HCT116 (cell line): ENCODE data around the gene DNAH10. TPM values are rescaled to one million over a fixed set of nuclear protein-coding genes. Genes with fewer than 3 reads are reported as not detected.

ENCODE experiments used
- ATAC-seq: fragments of 200-7000 bp; cut with Tn5 transposase; 2 replicates; pipeline ENCODE4 v1.9.1; 2020; ENCODE audit warnings: mild to moderate bottlenecking, moderate library complexity
- BruUV-seq: library from RNA; stranded (reverse); fragments of 400-500 nt; replicated peaks from 2 replicates; lab custom pipeline; 2021; lab: Mats Ljungman, UMichigan
- CTCF ChIA-PET: fragments of 300-600 bp; sonication (Branson Sonifier 250); formaldehyde crosslinking; loops from one replicate; lab custom pipeline; 2021; ENCODE audit warnings: antibody characterized with exemption; lab: Charles Lee
- POLR2A ChIA-PET: fragments of 300-600, 350-600 bp; sonication (Branson Sonifier 250); formaldehyde crosslinking; loops from one replicate; lab custom pipeline; 2021; ENCODE audit warnings: antibody characterized with exemption; lab: Charles Lee
- RAD21 ChIA-PET, 2 experiments: fragments of 300-600 bp; sonication (Branson Sonifier 250); formaldehyde crosslinking; loops; one replicate each; lab custom pipeline; 2023; ENCODE audit warnings: low total read pairs in 2 of 2; ENCODE audit not compliant: uncharacterized antibody in 2 of 2, unreplicated experiment in 2 of 2, low non-redundant PET in 1 of 2; lab: Charles Lee
- DNase-seq: peaks from one replicate; pipeline ENCODE4 v3.0.0-alpha.2; 2010; ENCODE audit warnings: low read depth, low spot score
- H2AFZ ChIP-seq: fragments of 200-600 bp; shearing (Covaris generic), sonication (generic); 2 replicates; pipeline ENCODE4 v1.6.1; 2017; ENCODE audit warnings: low read depth, mixed run types, mixed read lengths, antibody characterized with exemption, low read length; ENCODE audit not compliant: poor library complexity, severe bottlenecking
- H3K27ac ChIP-seq: 2 replicates; pipeline ENCODE4 v1.5.1; 2012; ENCODE audit warnings: low read depth, low read length
- H3K27me3 ChIP-seq: fragments of 200-600 bp; sonication (generic); 2 replicates; pipeline ENCODE4 v1.6.1; 2016; ENCODE audit warnings: mixed run types, low read length, mixed read lengths; ENCODE audit not compliant: insufficient read depth
- H3K36me3 ChIP-seq, 2 experiments: fragments of 200-500 bp in 1 of 2; fragments of 200-600 bp in 1 of 2; sonication (Bioruptor generic) in 1 of 2; sonication (generic) in 1 of 2; 2 replicates each; pipeline versions ENCODE4 v1.5.1 to v1.6.1; 2014 to 2016; ENCODE audit warnings: low read length in 2 of 2, inconsistent platforms in 1 of 2, mixed read lengths in 1 of 2, mixed run types in 1 of 2; ENCODE audit not compliant: insufficient read depth in 2 of 2, control insufficient read depth in 1 of 2
- H3K4me1 ChIP-seq, 2 experiments: fragments of 200-600 bp in 1 of 2; sonication (generic) in 1 of 2; 2 replicates each; pipeline versions ENCODE4 v1.5.1 to v1.6.1; 2012 to 2017; ENCODE audit warnings: low read length in 2 of 2, inconsistent platforms in 1 of 2, mild to moderate bottlenecking in 1 of 2, mixed read lengths in 1 of 2, mixed run types in 1 of 2, moderate library complexity in 1 of 2; ENCODE audit not compliant: insufficient read depth in 2 of 2, control insufficient read depth in 1 of 2
- H3K4me2 ChIP-seq: fragments of 200-600 bp; sonication (generic); 2 replicates; pipeline ENCODE4 v1.6.1; 2017; ENCODE audit warnings: mixed run types, low read length, mixed read lengths
- H3K4me3 ChIP-seq, 2 experiments: fragments of 200-600 bp in 1 of 2; sonication (generic) in 1 of 2; replicated peaks in 1 of 2; 2 replicates each; pipeline ENCODE4 v1.5.1; 2011 to 2016; ENCODE audit warnings: low read length in 2 of 2, control low read depth in 1 of 2, low read depth in 1 of 2, mild to moderate bottlenecking in 1 of 2, mixed read lengths in 1 of 2, mixed run types in 1 of 2
- H3K79me2 ChIP-seq: fragments of 200-600 bp; sonication (generic); 2 replicates; pipeline ENCODE4 v1.6.1; 2017; ENCODE audit warnings: mild to moderate bottlenecking, mixed run types, low read length, moderate library complexity, mixed read lengths; ENCODE audit not compliant: insufficient read depth
- H3K9ac ChIP-seq: fragments of 200-600 bp; sonication (generic); 2 replicates; pipeline ENCODE4 v1.6.1; 2016; ENCODE audit warnings: low read length, mixed read lengths
- H3K9me2 ChIP-seq: fragments of 200-600 bp; sonication (generic), shearing (Covaris generic); 2 replicates; pipeline ENCODE4 v1.6.1; 2017; ENCODE audit warnings: mixed run types, mild to moderate bottlenecking, moderate library complexity; ENCODE audit not compliant: insufficient read depth
- H3K9me3 ChIP-seq, 2 experiments: fragments of 200-500 bp in 1 of 2; fragments of 200-600 bp in 1 of 2; sonication (Bioruptor generic) in 1 of 2; sonication (generic) in 1 of 2; 2 replicates each; pipeline ENCODE4 v1.6.1; 2014 to 2017; ENCODE audit warnings: low read length in 2 of 2, mixed read lengths in 2 of 2, inconsistent platforms in 1 of 2, low read depth in 1 of 2, mild to moderate bottlenecking in 1 of 2, mixed run types in 1 of 2, moderate library complexity in 1 of 2; ENCODE audit not compliant: control insufficient read depth in 1 of 2, insufficient read depth in 1 of 2
- H4K20me1 ChIP-seq: fragments of 200-600 bp; sonication (generic), shearing (Covaris generic); 2 replicates; pipeline ENCODE4 v1.6.1; 2017; ENCODE audit warnings: mixed run types, mild to moderate bottlenecking, moderate library complexity; ENCODE audit not compliant: insufficient read depth
- CBX3 ChIP-seq: IDR thresholded peaks from 2 replicates; pipeline ENCODE4 v1.6.1; 2012; ENCODE audit warnings: low read depth
- CEBPB ChIP-seq: IDR thresholded peaks from 2 replicates; pipeline ENCODE4 v1.6.1; 2012; ENCODE audit warnings: low read depth
- EZH2phosphoT487 ChIP-seq: fragments of 200-600 bp; IDR thresholded peaks from 2 replicates; pipeline ENCODE4 v1.6.1; 2018; ENCODE audit warnings: antibody characterized with exemption, borderline replicate concordance
- JUND ChIP-seq: IDR thresholded peaks from 2 replicates; pipeline ENCODE4 v1.6.1; 2012
- REST ChIP-seq: IDR thresholded peaks from 2 replicates; pipeline ENCODE4 v1.6.1; 2012; ENCODE audit warnings: low read depth
- TCF7L2 ChIP-seq: IDR thresholded peaks from 2 replicates; pipeline ENCODE4 v1.7.0; 2011; ENCODE audit warnings: borderline replicate concordance, inconsistent platforms; ENCODE audit not compliant: insufficient read depth, insufficient read length; ENCODE audit errors: extremely low read depth
- YY1 ChIP-seq: IDR thresholded peaks from 2 replicates; pipeline ENCODE4 v1.6.1; 2011; ENCODE audit warnings: low read length, low read depth, moderate library complexity, mild to moderate bottlenecking; ENCODE audit not compliant: insufficient replicate concordance; ENCODE audit errors: extremely low read depth
- ZFX ChIP-seq: fragments of 450-650 bp; IDR thresholded peaks from 2 replicates; pipeline ENCODE4 v1.6.1; 2017
- intact Hi-C: fragments of 100-400 bp; cut with micrococcal nuclease; formaldehyde crosslinking; loops from 2 replicates; pipeline ENCODE4 v1.10.0; 2022
- total RNA-seq: library from RNA; stranded (reverse); gene quantifications from one replicate; pipeline ENCODE4 v1.2.1, GENCODE V29; 2021; ENCODE audit not compliant: unreplicated experiment
- TF ChIP-seq, protein P1 (sequence below), 3 experiments: fragments of 200-600 bp in 1 of 3; sonication (generic) in 1 of 3; IDR thresholded peaks in 2 of 3; conservative IDR thresholded peaks in 1 of 3; 2 replicates each; pipeline ENCODE4 v1.5.1; 2012 to 2017; ENCODE audit warnings: low read depth in 2 of 3, low read length in 2 of 3, antibody characterized with exemption in 1 of 3, borderline replicate concordance in 1 of 3, control low read depth in 1 of 3, mild to moderate bottlenecking in 1 of 3, mixed read lengths in 1 of 3, mixed run types in 1 of 3, moderate library complexity in 1 of 3; ENCODE audit not compliant: insufficient read depth in 1 of 3

Gene DNAH10
- total RNA-seq, 1 experiment from 2014 or later, result 1.3 TPM

- Histone ChIP-seq H3K4me3 (peak overlapping the region; percentile 65 to 68), H3K4me1 (peaks cover 10 to 15% of the 10 kb centered on the region in 2 experiments; a peak in 3 of 4 replicates)
- POLR2A ChIA-PET, result interaction anchor here (0.6 kb wide), 1 partner anchor 50 kb away, joined by 5 read pairs; no protein-coding TSS in a partner anchor
- TF ChIP-seq ZFX, result 0 out of 2 replicates have a peak, but pooled peaks have one; percentile 35
- no peak for TF ChIP-seq EZH2phosphoT487
- TF ChIP-seq, all 23 proteins: peak for 1
- Histone ChIP-seq H3K79me2 (peaks cover 29% of the 10 kb centered on the region), H2AFZ (no peak overlapping the region), H4K20me1 (no peaks in the 10 kb centered on the region), H3K4me2 (peak overlapping the region; percentile 84), H3K27me3 (no peaks in the 10 kb centered on the region), H3K9ac (peak overlapping the region; percentile 55), H3K27ac (peak overlapping the region; percentile 70), H3K36me3 (peaks cover 6 to 10% of the 10 kb centered on the region in 2 experiments; a peak in 2 of 4 replicates), H3K9me2 (no peaks in the 10 kb centered on the region), H3K9me3 (no peaks in the 10 kb centered on the region)
- intact Hi-C loops, result loop anchor here (5.0 kb wide), 1 partner anchor 340 kb away; the partner anchor contains the start of genes EIF2B1 and GTF2H3
- ChIA-PET CTCF (interaction anchor here (0.7 kb wide), 1 partner anchor 67 kb away, joined by 3 read pairs; no protein-coding TSS in a partner anchor), RAD21 (no interaction called here)
- peak; percentile 15; the same call in 1 of the 2 replicates for ATAC-seq
- no TSS peak for BruUV-seq
- DNase-seq, result no peak
Observed at GRCh38 chr12:123971770-123972456, 209.8 kb downstream of the DNAH10 start.

DNA sequence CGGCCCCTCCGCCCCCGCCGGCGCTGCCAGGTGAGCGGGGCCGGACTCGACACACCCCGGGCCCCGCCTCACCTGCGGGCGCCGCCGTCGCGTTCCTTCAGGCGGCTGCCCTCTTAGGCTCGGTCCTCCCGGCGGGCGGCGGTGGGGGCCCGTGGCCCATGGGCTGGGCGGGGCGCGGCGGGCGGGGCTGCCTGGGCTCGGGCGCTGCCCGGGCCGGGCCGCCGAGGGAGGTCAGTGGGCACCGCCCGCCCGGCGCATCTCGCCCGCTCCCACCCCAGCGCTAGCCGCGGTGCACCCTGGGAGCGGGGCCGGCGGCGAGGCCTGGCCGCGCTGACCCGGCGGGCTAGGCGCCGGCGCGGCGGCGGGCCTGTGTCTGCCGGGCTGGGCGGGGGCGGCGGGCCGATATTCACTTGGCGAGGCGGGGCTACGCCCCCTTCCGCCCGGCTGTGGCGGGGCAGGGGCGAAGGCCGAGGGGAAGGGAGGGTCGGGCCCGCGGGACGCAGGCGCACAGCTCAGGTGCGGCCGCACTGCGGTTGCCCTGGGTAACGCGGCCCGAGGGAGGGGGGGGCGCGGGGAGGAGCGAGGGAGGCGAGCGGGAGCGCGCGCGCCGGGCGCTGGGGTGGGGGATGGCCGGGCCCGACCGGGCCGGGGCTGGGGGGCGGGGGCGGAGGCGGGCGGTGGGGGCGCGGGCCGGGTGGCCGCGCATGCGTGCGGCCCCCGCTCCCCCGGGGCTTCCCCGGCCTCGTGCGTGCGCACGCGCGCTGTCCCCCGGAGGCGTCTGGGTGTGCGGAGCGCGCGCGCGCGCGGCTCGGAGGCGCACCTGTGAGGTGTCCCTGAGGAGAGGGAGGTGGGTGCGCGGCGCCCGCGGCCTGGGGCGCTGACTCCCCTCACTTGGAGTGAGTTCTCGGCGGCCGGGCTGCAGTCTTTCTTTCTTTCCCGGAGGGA lies 210.6 kb downstream of the DNAH10 start, which contains the start of the genes CCDC92 and ZNF664:
Gene CCDC92, minus strand, starts transcription at position 375 of the 945 bp plus-strand sequence. CDS start 28,526 bp downstream, outside the sequence.
Gene ZNF664, plus strand, starts transcription at position 759 of the 945 bp plus-strand sequence. CDS start 38,930 bp downstream, outside the sequence.
- intact Hi-C loops, result loop anchor here (5.0 kb wide), 1 partner anchor 340 kb away; the partner anchor contains the start of genes EIF2B1 and GTF2H3
- ChIA-PET CTCF (no interaction called here), POLR2A (interaction anchor here (0.6 to 1.0 kb wide), 4 partner anchors 19 to 733 kb away, joined by 3 to 5 read pairs (median 4); no protein-coding TSS in a partner anchor), RAD21 (no interaction called here)
- Histone ChIP-seq H3K27ac (peak within 1 kb of the TSS; percentile 81), H3K36me3 (peaks cover 10% of the 10 kb centered on the region in 2 experiments; a peak in 2 of 4 replicates), H3K4me2 (peak within 1 kb of the TSS; percentile 95), H3K4me1 (peaks cover 10 to 15% of the 10 kb centered on the region in 2 experiments; a peak in 3 of 4 replicates), H3K27me3 (no peaks in the 10 kb centered on the region), H3K4me3 (peak within 1 kb of the TSS; percentile 68 to 85), H4K20me1 (no peaks in the 10 kb centered on the region), H2AFZ (no peak within 1 kb of the TSS), H3K79me2 (peaks cover 29% of the 10 kb centered on the region), H3K9me3 (no peaks in the 10 kb centered on the region), H3K9me2 (no peaks in the 10 kb centered on the region), H3K9ac (peak within 1 kb of the TSS; percentile 75)
- no TSS peak for BruUV-seq
- DNase-seq (peak; percentile 83), ATAC-seq (peak; percentile 85)
- TF ChIP-seq CEBPB, result no peak
- TF ChIP-seq YY1, result no peak
- TF ChIP-seq REST, result no peak
- TF ChIP-seq JUND, result no peak
- TF ChIP-seq, protein P1, sequence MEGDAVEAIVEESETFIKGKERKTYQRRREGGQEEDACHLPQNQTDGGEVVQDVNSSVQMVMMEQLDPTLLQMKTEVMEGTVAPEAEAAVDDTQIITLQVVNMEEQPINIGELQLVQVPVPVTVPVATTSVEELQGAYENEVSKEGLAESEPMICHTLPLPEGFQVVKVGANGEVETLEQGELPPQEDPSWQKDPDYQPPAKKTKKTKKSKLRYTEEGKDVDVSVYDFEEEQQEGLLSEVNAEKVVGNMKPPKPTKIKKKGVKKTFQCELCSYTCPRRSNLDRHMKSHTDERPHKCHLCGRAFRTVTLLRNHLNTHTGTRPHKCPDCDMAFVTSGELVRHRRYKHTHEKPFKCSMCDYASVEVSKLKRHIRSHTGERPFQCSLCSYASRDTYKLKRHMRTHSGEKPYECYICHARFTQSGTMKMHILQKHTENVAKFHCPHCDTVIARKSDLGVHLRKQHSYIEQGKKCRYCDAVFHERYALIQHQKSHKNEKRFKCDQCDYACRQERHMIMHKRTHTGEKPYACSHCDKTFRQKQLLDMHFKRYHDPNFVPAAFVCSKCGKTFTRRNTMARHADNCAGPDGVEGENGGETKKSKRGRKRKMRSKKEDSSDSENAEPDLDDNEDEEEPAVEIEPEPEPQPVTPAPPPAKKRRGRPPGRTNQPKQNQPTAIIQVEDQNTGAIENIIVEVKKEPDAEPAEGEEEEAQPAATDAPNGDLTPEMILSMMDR (IDR thresholded peaks at IDR 0.05 in 2 of 3, conservative IDR thresholded peaks at IDR 0.05 in 1 of 3; ENCODE audit: borderline replicate concordance in 1 of 3, insufficient read depth in 1 of 3, low read depth in 2 of 3, low read length in 2 of 3), result 0 out of 6 replicates have a peak, but pooled peaks of 1 of the 3 experiments have one; percentile 17
- peak; percentile 37 for TF ChIP-seq TCF7L2
- TF ChIP-seq CBX3, result no peak
